Mesendoderm (in vitro differentiated cells): ENCODE data around the gene KDELR3.

ENCODE experiments used
- DNase-seq: peaks from one replicate; pipeline ENCODE4 v3.0.0; 2013
- H2AK5ac ChIP-seq: 2 replicates; pipeline ENCODE4 v1.6.1; 2013; ENCODE audit warnings: low read length, inconsistent platforms
- H2BK120ac ChIP-seq: 2 replicates; pipeline ENCODE4 v1.6.1; 2013; ENCODE audit warnings: low read depth, mild to moderate bottlenecking, low read length, moderate library complexity, mixed read lengths
- H2BK15ac ChIP-seq: replicated peaks from 2 replicates; pipeline ENCODE4 v1.6.1; 2013; ENCODE audit warnings: low read depth, mild to moderate bottlenecking, moderate library complexity
- H2BK5ac ChIP-seq: 2 replicates; pipeline ENCODE4 v1.6.1; 2013; ENCODE audit warnings: low read length, inconsistent platforms
- H3K18ac ChIP-seq: 2 replicates; pipeline ENCODE4 v1.6.1; 2013; ENCODE audit warnings: mild to moderate bottlenecking, low read length, mixed read lengths
- H3K23ac ChIP-seq: one replicate; pipeline ENCODE4 v1.6.1; 2013; ENCODE audit warnings: low read length
- H3K27ac ChIP-seq: 2 replicates; pipeline ENCODE4 v1.5.1; 2013; ENCODE audit warnings: low read depth, mild to moderate bottlenecking, inconsistent platforms, low read length, moderate library complexity
- H3K27me3 ChIP-seq: 2 replicates; pipeline ENCODE4 v1.6.1; 2013; ENCODE audit warnings: low read length, control low read depth, mild to moderate bottlenecking, inconsistent platforms; ENCODE audit not compliant: insufficient read depth, poor library complexity
- H3K36me3 ChIP-seq: 2 replicates; pipeline ENCODE4 v1.6.1; 2013; ENCODE audit warnings: low read length, inconsistent platforms; ENCODE audit not compliant: control insufficient read depth, insufficient read depth
- H3K4ac ChIP-seq: one replicate; pipeline ENCODE4 v1.6.1; 2013; ENCODE audit warnings: low read depth, mild to moderate bottlenecking, low read length, moderate library complexity
- H3K4me1 ChIP-seq: 2 replicates; pipeline ENCODE4 v1.6.1; 2013; ENCODE audit warnings: low read depth, low read length, inconsistent platforms; ENCODE audit not compliant: control insufficient read depth
- H3K4me2 ChIP-seq: 2 replicates; pipeline ENCODE4 v1.6.1; 2013; ENCODE audit warnings: low read length
- H3K4me3 ChIP-seq: 2 replicates; pipeline ENCODE4 v1.5.1; 2013; ENCODE audit warnings: mild to moderate bottlenecking, low read length
- H3K56ac ChIP-seq: one replicate; pipeline ENCODE4 v1.6.1; 2013; ENCODE audit warnings: low read length
- H3K79me1 ChIP-seq: 2 replicates; pipeline ENCODE4 v1.6.1; 2013; ENCODE audit warnings: low read length, inconsistent platforms
- H3K79me2 ChIP-seq: 2 replicates; pipeline ENCODE4 v1.6.1; 2013; ENCODE audit warnings: mild to moderate bottlenecking, low read length; ENCODE audit not compliant: control insufficient read depth, insufficient read depth
- H3K9ac ChIP-seq: 2 replicates; pipeline ENCODE4 v1.6.1; 2013; ENCODE audit warnings: low read length, inconsistent platforms
- H4K5ac ChIP-seq: one replicate; pipeline ENCODE4 v1.6.1; 2013; ENCODE audit warnings: low read length
- H4K8ac ChIP-seq: one replicate; pipeline ENCODE4 v1.6.1; 2013; ENCODE audit warnings: low read depth, mild to moderate bottlenecking, control low read depth, low read length, moderate library complexity
- WGBS: extraction: QIAGEN DNeasy Blood & Tissue Kit; methylation state at CpG from one replicate; pipeline ENCODE4 v1.1.7; 2013; ENCODE audit warnings: low lambda C conversion rate, missing lambda C conversion rate; ENCODE audit not compliant: insufficient coverage; ENCODE audit errors: extremely low coverage; 5-methylcytosine and 5-hydroxymethylcytosine counted together

KDELR3 gene

DNA sequence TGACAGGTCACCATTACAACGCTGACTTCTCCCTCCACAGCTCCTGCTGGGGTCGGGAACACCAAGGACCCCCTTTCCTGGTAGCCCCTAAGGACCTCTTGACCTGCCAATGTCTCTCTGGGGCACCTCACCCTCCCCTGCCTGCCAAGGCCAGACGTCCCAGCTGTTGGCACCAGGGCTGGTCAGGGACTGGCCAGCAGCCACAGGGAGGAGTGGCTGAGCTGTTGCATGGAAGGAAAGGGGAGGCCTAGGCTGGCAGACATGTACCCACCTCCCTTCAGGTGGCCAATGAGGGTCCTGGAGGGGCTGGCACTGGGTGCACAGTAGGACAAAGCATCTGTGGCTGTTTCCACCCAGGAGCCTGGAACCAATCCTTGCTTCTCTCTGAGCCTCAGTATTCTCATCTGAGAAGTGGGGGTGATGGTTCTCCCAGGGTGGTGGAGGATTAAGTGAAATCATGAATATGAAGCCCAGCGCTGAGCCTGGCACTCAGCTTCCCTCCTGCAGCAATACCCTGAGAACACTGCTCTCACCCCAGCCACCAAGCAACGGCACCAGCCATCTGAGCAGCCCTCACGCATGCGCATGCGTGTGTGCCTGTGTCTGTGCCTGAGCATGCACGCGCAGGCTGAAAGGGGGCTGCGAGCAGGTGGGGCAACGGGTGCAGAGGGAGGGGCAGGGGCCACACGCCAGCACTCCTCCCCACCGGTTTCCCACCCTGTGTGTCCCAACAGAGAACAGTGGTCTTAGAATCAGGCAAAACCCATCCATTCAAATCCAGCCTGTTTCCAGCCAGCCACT, 18.8 kb upstream of the KDELR3 start:
- Histone ChIP-seq H4K8ac (no peak overlapping the region), H3K18ac (no peak overlapping the region), H2BK5ac (no peak overlapping the region), H3K27ac (no peak overlapping the region), H3K36me3 (no peaks in the 10 kb centered on the region), H3K4ac (no peak overlapping the region), H3K23ac (no peak overlapping the region), H3K4me3 (no peak overlapping the region), H3K56ac (no peak overlapping the region), H3K4me1 (no peaks in the 10 kb centered on the region), H3K4me2 (no peak overlapping the region), H3K9ac (no peak overlapping the region), H2BK120ac (no peak overlapping the region), H2BK15ac (no peak overlapping the region), H3K79me2 (no peaks in the 10 kb centered on the region), H3K27me3 (peaks cover 7% of the 10 kb centered on the region), H2AK5ac (no peak overlapping the region), H4K5ac (no peak overlapping the region), H3K79me1 (no peaks in the 10 kb centered on the region)
- no peak for DNase-seq
- no CpG with 5 or more reads among the region's 14 CpGs for WGBS

DNA sequence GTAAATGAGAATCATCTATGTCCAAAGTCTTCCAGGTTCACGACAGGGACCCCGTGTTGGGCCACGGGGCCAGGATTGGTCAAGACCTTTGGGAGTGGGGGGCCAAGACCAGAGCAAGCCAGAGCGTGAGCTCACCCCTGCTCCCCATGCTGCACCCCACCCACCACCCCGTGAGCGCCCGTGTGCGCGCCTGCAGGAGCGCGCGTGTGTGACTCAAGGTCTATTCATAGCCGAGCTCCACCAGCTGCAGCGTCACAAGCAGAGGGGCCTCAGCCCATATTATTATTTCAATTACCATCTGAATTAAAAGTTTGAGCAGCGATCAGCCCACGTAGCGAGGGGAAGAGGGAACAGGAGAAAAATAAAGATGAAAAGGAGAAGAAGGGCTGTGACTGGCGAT, 18.1 kb upstream of the KDELR3 start:
- Histone ChIP-seq H3K9ac (no peak overlapping the region), H4K5ac (no peak overlapping the region), H3K18ac (no peak overlapping the region), H3K4me3 (no peak overlapping the region), H2BK15ac (no peak overlapping the region), H3K4ac (no peak overlapping the region), H3K4me1 (no peaks in the 10 kb centered on the region), H3K79me2 (no peaks in the 10 kb centered on the region), H3K27me3 (peaks cover 13% of the 10 kb centered on the region), H4K8ac (no peak overlapping the region), H2BK120ac (no peak overlapping the region), H3K27ac (no peak overlapping the region), H3K23ac (no peak overlapping the region), H2BK5ac (no peak overlapping the region), H3K4me2 (no peak overlapping the region), H3K79me1 (no peaks in the 10 kb centered on the region), H3K36me3 (no peaks in the 10 kb centered on the region), H3K56ac (no peak overlapping the region), H2AK5ac (no peak overlapping the region)
- no peak for DNase-seq
- no CpG with 5 or more reads among the region's 18 CpGs for WGBS

DNA sequence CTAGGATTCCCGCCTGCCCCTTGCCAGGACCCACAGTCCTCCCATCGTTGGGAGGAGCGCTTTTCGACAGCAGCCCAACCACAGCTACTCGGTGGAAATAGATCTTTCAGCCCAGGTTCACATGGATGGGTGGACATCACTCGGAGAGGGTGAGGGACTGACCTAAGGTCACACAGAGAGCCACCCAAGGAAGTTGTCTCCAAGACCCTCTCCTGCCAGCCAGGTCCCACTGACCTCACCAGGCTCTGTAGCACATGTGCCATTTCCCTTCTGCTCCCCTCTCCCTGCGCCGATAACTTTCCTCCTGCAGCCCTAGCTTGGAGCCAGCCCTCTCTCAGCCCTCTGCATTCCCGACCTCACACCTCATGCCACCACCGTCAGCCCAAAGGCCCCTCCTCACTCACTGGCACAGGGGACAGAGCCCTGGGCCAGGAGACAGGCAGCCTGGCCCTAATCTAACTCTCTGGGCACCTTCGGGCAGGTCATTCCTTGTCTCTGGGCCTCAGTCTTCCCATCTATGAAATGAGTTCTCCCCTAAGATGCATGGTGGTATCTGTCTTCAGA, 17.6 kb upstream of the KDELR3 start:
- Histone ChIP-seq H3K23ac (no peak overlapping the region), H3K79me1 (no peaks in the 10 kb centered on the region), H3K4me1 (no peaks in the 10 kb centered on the region), H4K8ac (no peak overlapping the region), H2AK5ac (no peak overlapping the region), H3K9ac (no peak overlapping the region), H3K4me2 (no peak overlapping the region), H3K4ac (no peak overlapping the region), H3K27me3 (peaks cover 15% of the 10 kb centered on the region), H2BK120ac (no peak overlapping the region), H2BK15ac (no peak overlapping the region), H3K56ac (no peak overlapping the region), H3K36me3 (no peaks in the 10 kb centered on the region), H3K18ac (no peak overlapping the region), H2BK5ac (no peak overlapping the region), H3K4me3 (no peak overlapping the region), H3K27ac (no peak overlapping the region), H4K5ac (no peak overlapping the region), H3K79me2 (no peaks in the 10 kb centered on the region)
- WGBS, result no CpG with 5 or more reads among the region's 11 CpGs
- DNase-seq, result no peak

DNA sequence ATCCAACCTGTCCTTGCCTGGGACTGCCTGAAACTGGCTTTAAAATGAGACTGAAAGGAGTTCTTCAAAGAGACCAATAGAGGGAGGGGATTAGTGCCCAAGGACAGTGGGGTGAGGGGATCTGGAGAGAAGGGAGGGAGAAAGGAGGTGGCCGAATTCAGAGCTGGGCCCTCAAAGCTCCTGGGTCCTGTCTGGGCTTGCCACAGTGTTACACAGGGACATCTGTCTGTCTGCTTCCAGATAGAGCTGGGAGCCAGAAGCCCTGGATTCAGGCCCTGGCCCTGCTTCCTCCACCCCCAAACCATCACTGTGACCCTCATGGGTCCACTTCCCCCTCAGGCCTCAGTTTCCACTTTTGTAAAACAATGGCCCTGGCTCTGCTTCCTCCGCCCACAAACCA, 16.5 kb upstream of the KDELR3 start:
- no peak for DNase-seq
- no peak overlapping the region for H3K56ac ChIP-seq
- no peak overlapping the region for H4K5ac ChIP-seq
- no peak overlapping the region for H3K9ac ChIP-seq
- no peaks in the 10 kb centered on the region for H3K36me3 ChIP-seq
- H2AK5ac ChIP-seq, result no peak overlapping the region
- H3K23ac ChIP-seq, result no peak overlapping the region
- H3K27ac ChIP-seq, result no peak overlapping the region
- H3K4me1 ChIP-seq, result no peaks in the 10 kb centered on the region
- no peak overlapping the region for H3K4me2 ChIP-seq
- H2BK120ac ChIP-seq, result no peak overlapping the region
- H3K4ac ChIP-seq, result no peak overlapping the region
- no CpG with 5 or more reads among the region's 2 CpGs for WGBS
- H3K79me1 ChIP-seq, result no peaks in the 10 kb centered on the region
- no peak overlapping the region for H3K4me3 ChIP-seq
- peaks cover 15% of the 10 kb centered on the region for H3K27me3 ChIP-seq
- H2BK5ac ChIP-seq, result no peak overlapping the region
- no peak overlapping the region for H4K8ac ChIP-seq
- H2BK15ac ChIP-seq, result no peak overlapping the region
- no peaks in the 10 kb centered on the region for H3K79me2 ChIP-seq
- H3K18ac ChIP-seq, result no peak overlapping the region

DNA sequence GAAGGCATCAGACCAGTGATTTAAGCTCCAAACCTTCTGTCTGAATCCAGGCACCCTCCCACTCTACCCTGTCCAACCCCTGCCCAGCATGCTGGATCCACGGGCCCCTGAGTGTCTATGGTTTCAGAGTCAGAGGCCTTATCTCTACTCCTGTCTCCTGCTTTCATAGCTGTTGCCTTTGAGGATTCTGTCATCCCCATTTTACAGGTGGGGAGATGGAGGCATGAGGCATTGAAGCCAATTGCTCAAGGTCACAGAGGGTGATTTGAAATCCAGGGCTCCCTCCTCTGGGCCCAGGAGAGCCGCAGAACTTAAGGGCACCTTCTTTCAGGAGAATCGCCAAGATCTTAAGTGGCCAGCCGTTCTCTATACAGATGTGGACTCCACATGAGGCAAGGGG, 16.0 kb upstream of the KDELR3 start:
- Histone ChIP-seq H2BK120ac (no peak overlapping the region), H3K79me2 (no peaks in the 10 kb centered on the region), H3K4ac (no peak overlapping the region), H3K56ac (no peak overlapping the region), H4K5ac (no peak overlapping the region), H3K9ac (no peak overlapping the region), H2BK15ac (no peak overlapping the region), H3K23ac (no peak overlapping the region), H3K79me1 (no peaks in the 10 kb centered on the region), H3K18ac (no peak overlapping the region), H3K4me3 (no peak overlapping the region), H3K36me3 (no peaks in the 10 kb centered on the region), H3K4me1 (no peaks in the 10 kb centered on the region), H3K27me3 (peaks cover 15% of the 10 kb centered on the region), H2BK5ac (no peak overlapping the region), H3K4me2 (no peak overlapping the region), H4K8ac (no peak overlapping the region), H3K27ac (no peak overlapping the region), H2AK5ac (no peak overlapping the region)
- no peak for DNase-seq
- WGBS, result no CpG with 5 or more reads among the region's 4 CpGs
